GM13976 (cell line): ENCODE measurements around the gene MRTFA.
"Not testable (repeated sequence)": the region's sequence is repeated elsewhere in the genome, so short reads cannot be mapped to it uniquely, and the experiment has no call there.

Experiments used
- DNase-seq: peaks from one replicate; pipeline ENCODE4 v3.0.0; 2012; ENCODE audit warnings: low spot score
- CTCF ChIP-seq: IDR thresholded peaks from 2 replicates; pipeline ENCODE4 v1.5.1; 2012; ENCODE audit warnings: borderline replicate concordance, mild to moderate bottlenecking; ENCODE audit not compliant: insufficient read depth; ENCODE audit errors: extremely low read depth, missing control alignments, control extremely low read depth
- in situ Hi-C: fragments of 300-500 bp; cut with MboI; formaldehyde crosslinking; loops from one replicate; pipeline ENCODE4 v1.12.0; 2022; ENCODE audit warnings: low sequenced_read_pairs, mixed read lengths, inconsistent platforms; ENCODE audit not compliant: unreplicated experiment

Gene MRTFA

GRCh38 chr22:40659166-40659565 is 22.6 kb upstream of the MRTFA start:
- no peak for TF ChIP-seq CTCF
- no peak for DNase-seq
- in situ Hi-C loops = no loop called here

- in situ Hi-C loops = not testable (repeated sequence)
These were observed 20.1 kb upstream of the MRTFA start for GRCh38 chr22:40656651-40657050.

GRCh38 chr22:40655941-40656340 is 19.4 kb upstream of the MRTFA start:
- in situ Hi-C loops = not testable (repeated sequence)

More at GRCh38 chr22:40656651-40657050, 20.1 kb upstream of the MRTFA start:
- DNase-seq = not testable (repeated sequence)

GRCh38 chr22:40654522-40655167 is 18.1 kb upstream of the MRTFA start:
- in situ Hi-C loops = no loop called here
- no peak for TF ChIP-seq CTCF
- no peak for DNase-seq

More at GRCh38 chr22:40655941-40656340, 19.4 kb upstream of the MRTFA start:
- not testable (repeated sequence) for DNase-seq

- in situ Hi-C loops = no loop called here
- TF ChIP-seq CTCF = no peak
- DNase-seq = no peak
These were observed 16.8 kb upstream of the MRTFA start for GRCh38 chr22:40653361-40653760.

GRCh38 chr22:40651563-40652501 is 15.3 kb upstream of the MRTFA start:
- in situ Hi-C loops = no loop called here
- DNase-seq = peak; percentile 84
- no peak for TF ChIP-seq CTCF

- no peak for TF ChIP-seq CTCF
- in situ Hi-C loops = no loop called here
- no peak for DNase-seq
These were observed 14.5 kb upstream of the MRTFA start for GRCh38 chr22:40651057-40651456.
